T-helper 1 cell treated with Interleukin-12 subunit alpha and Interleukin-12 subunit beta and Interleukin-4 antibody, amounts not matched to agents 30 ng/mL and 1 ng/mL, for 36 hours (primary cell): ENCODE results near the gene KCNQ5. TPM values are rescaled to one million over a fixed set of nuclear protein-coding genes. Genes with fewer than 3 reads are reported as not detected.

Experiments
- intact Hi-C: fragments of 100-400 bp; cut with micrococcal nuclease; formaldehyde crosslinking; loops from one replicate; pipeline ENCODE4 v1.15.1; 2024
- total RNA-seq: library from RNA; stranded (reverse); gene quantifications from 2 replicates; pipeline ENCODE4 v1.2.3, GENCODE V29; 2022

The KCNQ5 gene
- total RNA-seq, 1 donor from 2014 or later, result 4.1 TPM

- intact Hi-C loops, result no loop called here
These were observed 53.0 kb downstream of the KCNQ5 start for GRCh38 chr6:72674842-72675241.

DNA sequence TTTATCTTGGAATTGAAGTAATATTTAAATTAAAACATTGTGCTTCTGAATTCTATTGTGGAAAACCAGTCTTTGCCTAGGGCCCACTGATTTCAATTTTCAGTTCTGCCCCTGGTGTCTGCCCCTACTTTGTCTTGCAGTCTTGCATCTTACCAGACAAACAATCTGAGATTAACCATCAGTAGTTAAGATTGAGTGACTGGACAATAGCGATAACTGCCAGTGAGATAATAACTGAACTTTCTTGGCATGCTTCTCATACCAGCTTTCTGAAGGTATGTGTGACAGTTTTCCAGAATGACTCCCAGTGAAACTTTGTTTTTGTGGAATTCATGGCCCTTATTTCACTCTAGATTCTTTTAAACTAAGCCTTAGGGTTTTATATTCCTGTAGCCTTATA, 53.5 kb downstream of the KCNQ5 start:
- intact Hi-C loops, result no loop called here

DNA sequence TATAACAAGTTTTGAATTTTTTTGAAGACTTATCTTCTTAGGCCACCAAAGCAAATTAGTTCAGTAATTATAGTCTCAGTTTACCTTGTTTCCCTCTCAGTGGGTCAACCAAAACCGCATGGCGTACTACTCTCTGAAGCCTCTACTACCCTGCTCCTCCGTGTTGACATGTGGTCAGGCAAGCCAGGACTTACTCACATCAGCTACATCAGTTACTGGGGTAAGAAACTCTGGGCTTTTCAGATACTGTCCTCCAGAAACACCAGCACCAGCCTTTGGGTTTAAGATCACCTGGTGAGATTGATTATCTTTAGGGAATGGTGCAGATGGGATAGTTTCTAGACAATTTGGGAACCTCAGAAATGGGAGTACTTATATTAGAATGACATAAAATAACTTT, 55.1 kb downstream of the KCNQ5 start:
- intact Hi-C loops, result no loop called here

DNA sequence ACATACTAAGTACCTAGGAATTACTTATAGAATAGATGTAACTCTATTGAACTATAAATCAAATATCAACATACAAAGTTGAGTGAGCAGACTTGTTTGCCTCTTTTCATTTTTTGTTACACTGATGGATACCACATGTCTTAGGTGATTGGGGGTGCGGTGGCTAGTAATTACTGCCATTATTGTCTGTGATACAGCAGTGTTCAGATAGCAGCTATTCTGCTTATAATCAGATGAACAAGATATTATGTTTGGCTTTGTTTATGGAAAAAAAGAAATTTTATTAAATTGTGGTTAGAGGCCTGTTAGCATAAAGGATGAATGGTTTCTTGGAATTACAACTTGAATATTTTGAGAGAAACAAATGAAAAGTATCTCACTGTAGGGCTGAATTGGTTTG, 55.9 kb downstream of the KCNQ5 start:
- intact Hi-C loops, result no loop called here

GRCh38 chr6:72683797-72684196, 61.9 kb downstream of the KCNQ5 start:
- intact Hi-C loops, result no loop called here

DNA sequence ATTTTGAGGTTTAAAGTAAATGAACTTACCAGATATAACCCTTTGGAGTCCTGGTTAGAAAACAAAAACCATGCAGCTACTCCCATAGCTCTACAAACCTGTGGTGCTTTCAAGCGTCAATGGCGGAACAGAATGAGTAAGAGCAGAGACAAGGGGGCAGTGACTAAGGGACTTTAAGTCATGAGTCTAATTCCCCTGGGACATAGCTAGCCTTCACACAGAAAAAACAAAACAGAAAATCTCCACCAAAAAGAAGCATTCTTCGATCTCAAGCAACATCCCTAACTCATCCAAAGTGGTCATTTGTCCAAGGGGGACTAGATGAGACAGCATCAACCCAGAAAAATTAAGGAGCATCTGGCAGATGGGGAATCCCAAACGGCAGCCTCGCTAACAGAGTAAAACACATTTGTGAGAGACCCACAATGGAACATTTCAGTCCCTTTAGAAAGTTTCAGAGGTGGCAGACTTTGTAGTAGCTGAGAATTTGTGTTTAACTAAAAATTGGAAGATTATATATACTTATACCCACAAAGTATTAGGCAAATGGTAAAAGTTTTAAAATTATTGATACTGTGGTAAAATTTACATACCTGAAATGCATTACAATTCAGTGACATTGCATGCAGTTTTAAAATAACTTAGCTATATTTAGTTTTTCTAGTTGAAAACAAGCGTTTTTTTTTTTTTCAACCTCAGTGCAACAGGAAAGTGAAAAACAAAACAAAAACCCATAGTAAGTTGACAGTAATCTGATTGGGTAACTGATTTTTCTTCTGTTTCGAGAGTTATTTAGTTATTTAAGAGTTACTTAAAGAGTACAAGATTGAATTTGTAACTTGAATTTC, 67.5 kb downstream of the KCNQ5 start:
- intact Hi-C loops, result no loop called here

GRCh38 chr6:72691249-72691648, 69.4 kb downstream of the KCNQ5 start:
- intact Hi-C loops, result no loop called here

- intact Hi-C loops, result no loop called here
These were observed 74.2 kb downstream of the KCNQ5 start for GRCh38 chr6:72696055-72696454.

DNA sequence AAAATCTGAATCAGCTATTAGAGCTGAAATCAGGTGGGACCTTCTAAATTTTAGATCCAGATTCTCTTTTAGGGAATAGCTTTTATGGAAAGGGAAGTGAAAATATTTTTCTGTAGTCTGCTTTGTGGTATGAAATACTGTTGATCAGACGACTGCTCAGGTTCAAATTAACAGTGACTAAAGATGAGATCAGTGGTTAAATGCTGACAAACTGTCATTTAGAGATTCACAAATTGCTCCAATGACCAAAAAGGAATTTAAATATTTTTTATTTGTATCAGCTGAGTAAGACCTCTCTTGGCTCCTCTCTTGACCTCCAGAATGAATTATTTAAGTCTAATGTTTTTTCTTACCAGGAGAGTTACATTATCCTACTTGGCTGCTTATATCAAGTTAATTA, 77.3 kb downstream of the KCNQ5 start:
- intact Hi-C loops, result no loop called here

DNA sequence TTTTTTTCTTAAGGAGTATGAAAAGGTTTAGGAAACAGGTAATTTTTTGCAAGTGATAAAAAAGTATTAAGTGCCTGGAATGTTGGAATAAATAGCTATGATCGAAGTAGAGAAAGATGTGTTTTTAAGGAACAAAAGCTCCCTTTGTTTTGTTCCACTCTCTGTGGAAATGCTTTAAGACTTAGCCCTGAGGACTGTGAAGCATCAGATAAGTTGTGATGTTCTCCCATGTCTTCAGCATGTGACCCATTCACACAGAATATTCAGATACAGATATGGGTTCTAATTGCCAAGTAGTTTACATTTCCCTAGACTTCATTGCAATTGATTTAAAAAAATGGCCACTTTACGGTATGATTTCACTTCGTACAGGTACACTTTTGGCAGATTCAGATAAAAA, 80.6 kb downstream of the KCNQ5 start:
- intact Hi-C loops, result no loop called here

DNA sequence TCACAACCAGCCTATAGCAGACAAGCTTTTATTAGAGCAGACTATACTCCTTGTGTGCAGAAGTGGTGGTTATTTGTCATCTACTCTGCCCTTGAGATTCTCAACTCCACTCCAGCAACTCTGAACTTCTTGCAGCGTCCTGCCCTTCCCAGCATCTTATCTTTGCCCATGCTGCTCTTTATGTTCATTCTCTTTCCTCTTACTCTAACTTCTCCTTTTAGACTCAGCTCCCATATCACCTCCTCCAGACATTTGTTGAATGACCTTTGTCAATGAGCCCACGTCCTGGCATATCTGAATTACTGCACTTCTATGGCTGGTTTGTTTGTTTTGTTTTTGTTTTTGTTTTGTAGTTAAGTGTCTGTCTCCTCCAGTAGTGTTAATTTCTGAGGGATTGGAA, 81.2 kb downstream of the KCNQ5 start:
- intact Hi-C loops, result no loop called here

GRCh38 chr6:72704979-72705378, 83.1 kb downstream of the KCNQ5 start:
- intact Hi-C loops, result no loop called here

DNA sequence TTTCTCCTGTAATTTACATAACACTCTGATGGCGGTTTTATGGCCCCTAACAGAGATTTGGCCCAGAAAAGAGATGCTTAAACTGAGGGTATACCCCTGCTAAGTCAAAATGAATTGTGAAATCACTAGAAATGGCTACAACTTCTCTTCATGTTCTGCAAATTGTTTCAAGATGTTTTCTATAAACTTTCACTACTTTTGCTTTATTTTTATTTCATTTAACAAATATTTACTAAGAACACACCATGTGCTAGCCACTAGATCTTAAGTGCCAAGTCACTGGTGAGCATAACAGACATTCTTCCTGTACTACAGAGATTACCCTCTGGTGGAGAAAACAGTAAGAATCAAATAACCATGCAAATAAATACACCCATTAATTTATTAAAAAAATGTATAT, 87.6 kb downstream of the KCNQ5 start:
- intact Hi-C loops, result no loop called here

GRCh38 chr6:72711731-72712130, 89.9 kb downstream of the KCNQ5 start:
- intact Hi-C loops, result no loop called here

- intact Hi-C loops, result no loop called here
These were observed 91.0 kb downstream of the KCNQ5 start for GRCh38 chr6:72712910-72713309.

DNA sequence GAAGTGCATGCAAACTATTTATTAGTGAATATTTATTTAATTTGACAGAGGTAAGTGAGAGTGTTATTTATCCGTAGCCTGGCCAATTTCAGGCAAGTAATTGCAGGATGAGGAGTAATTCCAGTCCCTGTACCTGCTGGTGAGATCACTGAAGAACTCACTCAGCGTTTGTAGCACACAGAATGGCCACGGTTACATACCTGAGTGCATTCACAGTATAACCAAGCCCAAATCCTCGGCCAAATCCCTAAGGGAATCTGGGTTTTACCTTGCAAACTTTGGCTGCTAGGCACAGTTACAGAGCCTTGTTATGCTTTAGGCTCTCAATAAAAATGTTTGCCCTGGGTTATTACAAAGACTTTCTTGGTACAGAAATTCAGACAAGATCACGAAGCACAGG, 93.3 kb downstream of the KCNQ5 start:
- intact Hi-C loops, result no loop called here

DNA sequence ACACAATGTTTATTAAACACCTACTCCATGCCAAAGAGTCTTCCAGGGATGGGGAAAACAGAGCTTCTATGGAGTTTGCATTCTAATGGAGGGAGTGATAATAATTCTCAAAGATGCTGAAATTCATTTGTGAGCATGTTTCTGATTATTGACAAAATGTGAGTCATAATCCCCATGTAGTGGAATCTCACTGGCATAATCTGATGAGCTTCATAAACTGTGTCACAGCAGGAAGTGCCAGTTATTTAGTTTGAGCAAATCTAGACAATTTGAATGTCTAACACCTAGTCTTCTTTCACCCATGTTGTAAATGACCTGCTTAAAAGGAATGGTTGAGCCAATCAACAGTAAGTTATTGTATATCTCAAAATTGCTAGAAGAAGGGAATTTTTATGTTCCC, 95.1 kb downstream of the KCNQ5 start:
- intact Hi-C loops, result no loop called here

DNA sequence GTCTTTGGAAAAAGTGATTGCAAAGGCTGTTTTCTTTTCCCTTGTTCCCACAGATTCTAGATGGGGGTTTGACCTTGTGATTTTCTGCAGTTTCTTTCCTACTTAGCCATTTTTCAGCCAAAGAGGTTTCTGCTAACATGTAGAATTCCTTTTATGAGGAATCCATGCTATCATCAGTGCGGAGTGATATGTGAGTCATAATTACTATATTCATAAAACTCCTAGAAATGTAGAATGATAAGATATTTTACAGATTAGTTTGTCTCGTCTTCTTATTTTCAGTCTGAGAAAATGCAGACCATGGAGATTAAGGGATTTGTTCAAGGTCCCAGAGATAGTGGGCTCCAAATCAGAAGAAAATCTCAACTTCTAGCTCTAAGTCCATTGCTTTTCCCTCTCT, 98.6 kb downstream of the KCNQ5 start:
- intact Hi-C loops, result no loop called here

- intact Hi-C loops, result no loop called here
These were observed 99.5 kb downstream of the KCNQ5 start for GRCh38 chr6:72721346-72721745.

GRCh38 chr6:72724545-72724944, 102.7 kb downstream of the KCNQ5 start:
- intact Hi-C loops, result no loop called here

DNA sequence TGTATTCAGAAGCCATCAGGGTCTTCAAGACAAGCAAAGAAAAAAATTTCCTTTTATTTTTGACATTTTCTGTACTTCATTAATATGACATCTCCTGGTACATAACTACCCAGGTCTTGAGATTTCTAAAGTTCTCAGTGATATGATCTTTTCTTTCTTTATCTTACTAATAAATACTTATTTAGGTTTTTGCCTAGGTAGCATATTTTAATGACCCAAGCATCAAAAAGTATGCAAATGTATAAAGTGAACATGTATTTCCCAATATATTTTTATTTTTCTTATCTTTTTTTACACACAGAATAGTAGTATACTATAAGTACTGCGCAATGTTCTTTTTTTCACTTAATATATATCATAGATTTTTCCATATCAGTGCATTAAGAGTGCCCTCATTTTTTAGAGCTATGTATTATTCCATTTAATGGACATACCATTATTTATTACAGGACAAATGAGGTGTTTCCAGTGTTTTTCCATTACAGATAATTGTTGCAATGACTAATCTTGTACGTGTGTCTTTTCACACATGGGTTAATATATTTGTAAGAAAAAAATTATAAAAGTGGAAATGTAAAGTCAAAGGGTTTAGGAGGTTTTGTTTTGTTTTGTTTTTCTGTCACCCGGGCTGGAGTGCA, 107.0 kb downstream of the KCNQ5 start:
- intact Hi-C loops, result no loop called here

GRCh38 chr6:72733045-72733444, 111.2 kb downstream of the KCNQ5 start:
- intact Hi-C loops, result no loop called here

- intact Hi-C loops, result no loop called here
These were observed 116.2 kb downstream of the KCNQ5 start for GRCh38 chr6:72738091-72738490.
